Left kidney (tissue), 2 donors: ENCODE measurements around the gene CKS2. TPM values are rescaled to one million over a fixed set of nuclear protein-coding genes. Genes with fewer than 3 reads are reported as not detected.

Source experiments
- DNase-seq: peaks from one replicate; pipeline ENCODE4 v3.0.0-alpha.2; 2013
- polyA plus RNA-seq: library from polyadenylated mRNA; unstranded; fragments of 120-200 nt; gene quantifications from one replicate; pipeline ENCODE4 v1.2.1, GENCODE V29; 2013; ENCODE audit not compliant: insufficient read length

The CKS2 gene
- polyA plus RNA-seq, 1 donor = 101 TPM

- DNase-seq = no peak
Observed at GRCh38 chr9:89364666-89365531, 53.9 kb downstream of the CKS2 start.

- no peak for DNase-seq
Observed at GRCh38 chr9:89365532-89365912, 54.5 kb downstream of the CKS2 start.

Other genes starting within 250 kb of the CKS2 start
- 2.7 TPM for gene SHC3, start 132.4 kb upstream of the CKS2 start, polyA plus RNA-seq
- gene SECISBP2, start 7.3 kb downstream of the CKS2 start, polyA plus RNA-seq = 114 TPM
- gene SEMA4D, start 186.9 kb downstream of the CKS2 start, polyA plus RNA-seq = 56.0 TPM